Measurements from ENCODE around the gene EMC10. TPM values are rescaled to one million over a fixed set of nuclear protein-coding genes. Genes with fewer than 3 reads are reported as not detected.

EMC10 gene
- total and polyA plus RNA-seq, 2 donors (not counting 3 experiments of a cell fraction or from before 2014, with no cell fraction given), result 106 to 111 TPM

DNA sequence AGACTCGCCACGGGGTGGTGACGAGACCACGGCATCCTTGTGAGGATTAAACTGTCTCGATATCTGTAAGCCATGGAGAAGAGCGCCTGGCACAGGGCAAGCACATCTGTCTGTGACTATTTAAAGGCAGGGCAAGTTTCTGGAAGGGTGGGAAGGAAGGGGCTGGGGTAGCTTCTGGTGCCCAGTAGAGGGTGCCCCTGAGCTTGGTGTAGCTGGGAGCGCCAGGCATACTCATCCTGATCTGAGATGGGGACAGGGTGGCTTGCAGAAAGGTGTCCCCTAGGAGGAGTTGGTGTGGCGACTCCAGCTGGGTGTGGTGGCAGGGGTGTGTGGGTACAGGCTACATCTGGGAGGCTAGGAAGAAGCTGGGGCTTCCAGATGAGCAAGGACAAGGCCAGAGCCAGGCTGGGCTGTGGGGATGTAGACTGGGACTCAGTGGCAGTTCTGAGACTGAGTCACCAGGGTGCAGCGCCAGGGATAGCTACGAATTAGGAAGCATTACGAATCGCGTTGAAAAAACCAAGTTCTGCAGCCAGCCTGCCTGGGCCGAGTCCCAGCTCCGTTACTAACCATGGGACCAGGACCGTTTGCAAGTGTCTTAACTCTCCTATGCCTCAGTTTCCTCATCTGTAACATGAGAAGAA lies 60.5 kb downstream of the EMC10 start:
- H3K9me3 ChIP-seq (replicated peaks; ENCODE audit: control insufficient read depth, insufficient read depth, low read length), result no peaks in the 10 kb centered on the region
- intact Hi-C loops (cut with micrococcal nuclease) (loop anchor here (1.0 to 2.0 kb wide), 6 partner anchors 20 to 386 kb away; no protein-coding TSS in a partner anchor), dilution Hi-C loops (cut with MboI; ENCODE audit: extremely low pct_ligation_motif_present, low sequenced_read_pairs) (no loop called here)
- no peak overlapping the region for H2AFZ ChIP-seq (ENCODE audit: low read depth, low read length)
- no peak overlapping the region for H3K4me2 ChIP-seq (ENCODE audit: insufficient read depth, low read length)
- POLR2A ChIA-PET, result no interaction called here
- no peaks in the 10 kb centered on the region for H4K20me1 ChIP-seq (replicated peaks; ENCODE audit: control insufficient read depth, extremely low read depth, insufficient read depth, low read length)
- no TSS peak for BruUV-seq (replicated peaks)
- no peak for DNase-seq (ENCODE audit: low read depth, low spot score)
- no peaks in the 10 kb centered on the region for H3K36me3 ChIP-seq (ENCODE audit: control insufficient read depth in 2 of 2, extremely low read depth in 1 of 2, insufficient read depth in 2 of 2, low read length in 2 of 2)
- TF ChIP-seq JUN (IDR thresholded peaks at IDR 0.05; ENCODE audit: borderline replicate concordance, insufficient read depth, insufficient read length, low read depth), result no peak
- no peak for TF ChIP-seq EZH2 (IDR thresholded peaks at IDR 0.05; ENCODE audit: borderline replicate concordance, low read depth, low read length, severe bottlenecking)
- no peak for TF ChIP-seq POLR2A (IDR thresholded peaks at IDR 0.05; ENCODE audit: low read depth, low read length)
- TF ChIP-seq FOS (IDR thresholded peaks at IDR 0.05; ENCODE audit: borderline replicate concordance, insufficient read depth, low read length), result no peak
- TF ChIP-seq POLR2AphosphoS5 (IDR thresholded peaks at IDR 0.05; ENCODE audit: insufficient read depth, low read depth, low read length), result no peak
- TF ChIP-seq, protein P1, sequence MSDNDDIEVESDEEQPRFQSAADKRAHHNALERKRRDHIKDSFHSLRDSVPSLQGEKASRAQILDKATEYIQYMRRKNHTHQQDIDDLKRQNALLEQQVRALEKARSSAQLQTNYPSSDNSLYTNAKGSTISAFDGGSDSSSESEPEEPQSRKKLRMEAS (IDR thresholded peaks at IDR 0.05; ENCODE audit: insufficient read depth, insufficient read length), result no peak
- TF ChIP-seq, protein P2, sequence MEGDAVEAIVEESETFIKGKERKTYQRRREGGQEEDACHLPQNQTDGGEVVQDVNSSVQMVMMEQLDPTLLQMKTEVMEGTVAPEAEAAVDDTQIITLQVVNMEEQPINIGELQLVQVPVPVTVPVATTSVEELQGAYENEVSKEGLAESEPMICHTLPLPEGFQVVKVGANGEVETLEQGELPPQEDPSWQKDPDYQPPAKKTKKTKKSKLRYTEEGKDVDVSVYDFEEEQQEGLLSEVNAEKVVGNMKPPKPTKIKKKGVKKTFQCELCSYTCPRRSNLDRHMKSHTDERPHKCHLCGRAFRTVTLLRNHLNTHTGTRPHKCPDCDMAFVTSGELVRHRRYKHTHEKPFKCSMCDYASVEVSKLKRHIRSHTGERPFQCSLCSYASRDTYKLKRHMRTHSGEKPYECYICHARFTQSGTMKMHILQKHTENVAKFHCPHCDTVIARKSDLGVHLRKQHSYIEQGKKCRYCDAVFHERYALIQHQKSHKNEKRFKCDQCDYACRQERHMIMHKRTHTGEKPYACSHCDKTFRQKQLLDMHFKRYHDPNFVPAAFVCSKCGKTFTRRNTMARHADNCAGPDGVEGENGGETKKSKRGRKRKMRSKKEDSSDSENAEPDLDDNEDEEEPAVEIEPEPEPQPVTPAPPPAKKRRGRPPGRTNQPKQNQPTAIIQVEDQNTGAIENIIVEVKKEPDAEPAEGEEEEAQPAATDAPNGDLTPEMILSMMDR (IDR thresholded peaks at IDR 0.05; ENCODE audit: extremely low read depth in 1 of 2, insufficient read depth in 1 of 2, low read depth in 1 of 2, low read length in 2 of 2), result no peak
- TF ChIP-seq MYC (IDR thresholded peaks at IDR 0.05; ENCODE audit: low read depth, low read length), result no peak
- TF ChIP-seq GATA2 (IDR thresholded peaks at IDR 0.05; ENCODE audit: insufficient read depth, insufficient read length, low read depth, low read length), result no peak
- no peak overlapping the region for H3K4me3 ChIP-seq (replicated peaks in 1 of 3; ENCODE audit: insufficient read depth in 1 of 3, low read depth in 1 of 3, low read length in 3 of 3)
- peaks cover 0 to 2% of the 10 kb centered on the region in 2 experiments for H3K27me3 ChIP-seq (ENCODE audit: control insufficient read depth in 2 of 2, insufficient read depth in 2 of 2, low read length in 2 of 2)
- CTCF ChIA-PET, result interaction anchor here (1.3 to 11.4 kb wide), 24 partner anchors 8 to 557 kb away, joined by 3 to 136 read pairs (median 7); partner anchors contain the start of gene JOSD2
- no peaks in the 10 kb centered on the region for H3K4me1 ChIP-seq (ENCODE audit: control insufficient read depth, extremely low read depth, insufficient read depth, low read length)
- H3K9me1 ChIP-seq (replicated peaks; ENCODE audit: control insufficient read depth, extremely low read depth, insufficient read depth, low read length), result no peaks in the 10 kb centered on the region
- no peak overlapping the region for H3K27ac ChIP-seq (ENCODE audit: insufficient read depth, low read depth, low read length)
- FAIRE-seq, result no peak
- H3K9ac ChIP-seq (replicated peaks; ENCODE audit: extremely low read depth, insufficient read depth, low read length), result no peak overlapping the region
- no peaks in the 10 kb centered on the region for H3K79me2 ChIP-seq (ENCODE audit: control insufficient read depth, insufficient read depth, low read length)
